Fibroblast of the aortic adventitia (primary cell): ENCODE data around the gene HSPG2. TPM values are rescaled to one million over a fixed set of nuclear protein-coding genes. Genes with fewer than 3 reads are reported as not detected.

Experiments
- DNase-seq: peaks from one replicate; pipeline ENCODE4 v3.0.0-alpha.2; 2010; ENCODE audit warnings: low read depth
- H3K4me3 ChIP-seq: 2 replicates; pipeline ENCODE4 v1.5.1; 2011; ENCODE audit warnings: low read depth, mild to moderate bottlenecking, control low read depth, low read length, moderate library complexity
- CTCF ChIP-seq: IDR thresholded peaks from 2 replicates; pipeline ENCODE4 v1.5.1; 2011; ENCODE audit warnings: mild to moderate bottlenecking, low read length, control low read depth, inconsistent platforms; ENCODE audit not compliant: insufficient read depth
- total RNA-seq: library from RNA; depleted of rRNA; stranded (reverse); fragments of >200 nt; gene quantifications from 2 replicates; pipeline ENCODE4 v1.2.3, GENCODE V29; 2012; ENCODE audit warnings: low replicate concordance

Gene HSPG2
- total RNA-seq, 1 donor, result 164 TPM

DNA sequence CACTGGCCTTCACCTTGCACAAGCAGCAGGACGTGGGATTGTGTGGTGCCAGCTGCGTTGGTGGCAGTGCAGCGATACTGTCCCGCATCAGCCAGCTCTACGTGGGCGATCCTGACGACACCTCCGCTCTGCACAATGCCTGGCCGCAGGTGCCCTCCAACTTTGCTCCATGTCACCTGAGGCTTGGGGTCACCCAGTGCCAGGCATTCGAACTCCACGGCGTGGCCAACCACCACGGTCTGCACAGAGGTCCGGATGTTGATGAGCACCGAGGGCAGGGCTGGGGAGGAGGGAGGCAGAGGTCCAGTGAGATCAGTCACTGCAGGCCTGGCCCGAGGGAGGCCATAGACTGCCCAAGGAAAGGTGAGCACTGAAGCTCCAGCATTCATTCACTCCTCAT lies 102.4 kb downstream of the HSPG2 start:
- TF ChIP-seq CTCF, result no peak
- no peak for DNase-seq
- H3K4me3 ChIP-seq, result no peak overlapping the region

DNA sequence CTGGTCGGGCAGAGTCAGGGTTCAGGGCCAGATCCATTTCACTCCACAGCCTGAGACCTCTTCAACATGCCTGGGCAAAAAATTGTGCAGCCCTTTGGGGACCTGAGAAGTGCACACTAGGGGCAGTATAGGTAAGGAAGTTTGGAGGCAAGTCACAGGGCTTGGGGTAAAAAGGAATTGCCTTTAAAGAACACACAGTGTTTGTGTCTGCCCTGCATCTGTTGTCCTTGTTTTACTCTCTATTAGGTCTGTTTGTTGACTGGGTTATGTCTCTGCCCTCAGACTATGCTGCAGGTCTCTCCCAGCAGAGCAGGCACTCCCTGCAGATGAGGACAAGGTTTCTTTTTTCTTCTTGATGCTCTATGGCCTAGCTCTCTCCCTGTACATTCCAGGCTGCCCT lies 103.0 kb downstream of the HSPG2 start:
- no peak for DNase-seq
- no peak overlapping the region for H3K4me3 ChIP-seq
- TF ChIP-seq CTCF, result no peak

DNA sequence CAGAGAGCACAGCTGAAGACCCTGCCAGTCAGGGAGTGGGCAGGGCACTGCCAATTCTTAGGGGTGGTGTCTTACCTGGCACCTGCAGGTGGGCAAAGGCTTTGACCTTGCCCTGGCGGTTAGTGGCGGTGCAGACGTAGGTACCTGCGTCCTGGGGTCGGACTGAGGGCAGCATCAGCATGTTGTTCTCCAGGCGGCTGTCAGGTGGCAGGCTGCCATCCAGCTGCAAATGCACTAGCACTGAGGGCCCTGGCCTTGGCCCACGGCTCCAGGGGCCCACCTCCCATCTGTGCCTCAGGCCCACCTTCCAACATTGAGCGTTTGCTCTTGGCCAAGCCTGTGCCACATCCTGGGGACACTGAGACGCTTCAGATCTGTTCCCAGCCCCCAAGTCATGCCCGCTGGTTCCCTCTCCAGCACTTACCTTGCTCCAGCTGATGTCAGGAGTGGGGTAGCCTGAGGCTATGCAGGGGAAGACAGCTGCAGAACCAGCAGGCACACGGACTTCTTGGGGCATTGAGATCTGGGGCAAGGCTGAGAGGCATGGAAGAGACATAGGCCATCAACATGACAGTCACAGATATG lies 103.6 kb downstream of the HSPG2 start:
- no peak for DNase-seq
- no peak for TF ChIP-seq CTCF
- no peak overlapping the region for H3K4me3 ChIP-seq

- TF ChIP-seq CTCF, result no peak
- H3K4me3 ChIP-seq, result no peak overlapping the region
These were observed 105.6 kb downstream of the HSPG2 start for GRCh38 chr1:21831454-21831970.

GRCh38 chr1:21830792-21831453 lies 106.2 kb downstream of the HSPG2 start:
- no peak overlapping the region for H3K4me3 ChIP-seq

More at GRCh38 chr1:21831454-21831970, 105.6 kb downstream of the HSPG2 start:
- DNase-seq, result no peak

DNA sequence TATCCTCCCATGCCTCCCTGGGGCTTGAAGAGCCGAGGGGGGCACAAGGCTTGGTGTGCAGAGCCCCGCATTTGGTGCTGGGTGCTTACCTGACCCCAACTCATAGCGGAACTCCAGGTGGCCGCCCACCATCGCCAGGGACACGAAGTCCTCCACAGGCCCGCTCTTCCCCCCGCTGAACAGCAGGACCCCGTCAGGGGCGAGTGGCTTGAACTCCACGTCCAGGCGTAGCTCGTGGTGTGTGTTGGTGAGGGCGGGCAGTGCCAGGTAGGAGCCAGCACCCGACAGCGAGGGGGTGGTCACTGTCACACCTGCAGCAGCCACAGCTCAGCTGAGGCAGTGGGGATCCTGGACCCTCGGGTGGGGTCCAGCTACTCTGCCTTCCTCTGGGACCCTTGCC lies 107.8 kb downstream of the HSPG2 start:
- no peak for TF ChIP-seq CTCF
- no peak for DNase-seq
- no peak overlapping the region for H3K4me3 ChIP-seq

More at GRCh38 chr1:21830792-21831453, 106.2 kb downstream of the HSPG2 start:
- no peak for TF ChIP-seq CTCF
- DNase-seq, result no peak
